GM19023 (cell line): ENCODE measurements around the gene TENT5C.

Experiments used
- ATAC-seq: cut with Tn5 transposase; IDR thresholded peaks from one replicate; pipeline ENCODE4 v1.9.1; 2021; ENCODE audit warnings: mild to moderate bottlenecking, moderate library complexity; ENCODE audit not compliant: unreplicated experiment

TENT5C gene

GRCh38 chr1:117572546-117572945 lies 33.3 kb upstream of the TENT5C start:
- ATAC-seq, result no peak

DNA sequence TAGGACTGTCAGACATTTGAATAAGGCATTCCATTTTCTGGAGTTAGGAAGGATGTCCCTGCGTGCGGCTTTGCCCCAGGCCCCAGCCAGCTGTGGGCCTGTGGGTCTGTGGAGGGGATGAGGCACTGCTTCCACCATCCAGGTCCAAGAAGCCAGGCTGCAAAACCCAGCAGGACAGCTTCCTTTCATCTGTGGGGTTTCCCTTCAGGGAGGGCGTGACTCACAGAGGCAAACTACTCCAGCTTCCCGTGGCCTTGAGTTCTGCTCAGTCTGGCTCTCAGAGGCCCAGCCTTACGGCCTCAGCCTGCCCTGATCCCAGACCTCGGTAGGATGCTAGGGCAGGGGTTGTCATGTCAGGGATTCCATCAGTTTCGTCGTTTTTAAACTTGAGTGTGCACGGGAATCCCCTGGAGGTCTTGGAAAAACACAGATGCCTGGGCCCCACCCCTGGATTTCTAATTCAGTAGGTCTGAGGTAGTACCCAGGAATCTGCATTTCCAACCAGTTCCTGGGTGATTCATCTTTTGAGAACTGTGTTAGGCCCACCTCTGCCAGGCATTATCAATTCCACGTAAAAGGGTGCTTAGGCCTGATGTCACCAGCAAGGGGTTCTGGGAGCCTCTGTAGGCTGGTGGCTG lies 32.3 kb upstream of the TENT5C start:
- no peak for ATAC-seq

GRCh38 chr1:117574161-117574835 lies 31.6 kb upstream of the TENT5C start:
- no peak for ATAC-seq

DNA sequence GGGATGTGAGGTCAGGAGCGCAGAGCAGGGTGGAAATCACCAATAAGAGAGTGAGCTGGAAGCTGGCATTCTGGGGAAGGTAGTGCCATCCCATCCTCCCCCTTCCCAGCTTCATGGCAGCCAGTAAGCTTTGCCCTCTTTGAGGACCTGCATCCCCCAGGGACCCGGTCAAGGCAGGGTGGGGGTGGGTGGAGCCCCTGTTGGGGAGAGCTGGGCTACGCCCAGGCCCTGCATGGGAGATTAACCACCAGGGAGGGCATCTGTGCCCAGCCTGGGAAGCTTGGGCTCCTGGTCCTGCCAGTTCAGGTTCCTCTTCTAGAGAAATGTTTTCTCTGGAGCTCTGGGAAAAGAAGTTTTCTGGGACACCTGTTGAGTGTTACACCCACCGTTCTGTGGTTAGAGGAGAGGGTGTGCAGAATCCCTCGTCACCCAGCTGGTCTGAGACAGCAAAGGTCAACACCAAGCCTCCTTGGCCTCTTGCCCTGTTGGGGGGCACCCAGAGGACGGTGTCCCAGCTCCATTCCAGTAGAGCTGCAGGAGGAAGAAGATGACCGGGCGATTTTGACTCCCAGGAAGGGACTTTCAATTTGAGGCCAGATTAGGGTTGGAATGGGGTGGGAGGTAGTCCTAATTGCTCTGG lies 30.1 kb upstream of the TENT5C start:
- no peak for ATAC-seq

DNA sequence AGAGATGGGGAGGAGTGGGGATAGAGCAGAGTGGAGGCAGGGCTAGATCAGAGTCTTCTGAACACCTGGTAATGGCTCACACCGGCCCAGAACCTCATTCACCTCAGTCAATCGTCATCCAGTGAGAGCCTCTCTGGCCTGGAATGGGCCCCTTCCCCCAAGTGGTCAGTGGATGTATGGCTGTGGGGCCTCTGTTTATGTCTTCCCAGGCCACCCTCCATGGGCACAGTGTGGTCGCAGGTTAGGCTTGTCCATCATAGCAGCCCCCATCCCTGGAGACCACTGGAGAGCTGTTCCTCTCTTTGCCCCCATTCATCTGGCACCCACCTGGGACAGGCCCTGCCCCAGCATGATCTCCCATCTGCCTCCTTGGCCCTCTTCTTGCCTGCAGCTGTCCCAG lies 29.6 kb upstream of the TENT5C start:
- ATAC-seq, result no peak

GRCh38 chr1:117577191-117577885 lies 28.5 kb upstream of the TENT5C start:
- ATAC-seq, result no peak

GRCh38 chr1:117578466-117578865 lies 27.4 kb upstream of the TENT5C start:
- ATAC-seq, result no peak

- ATAC-seq, result no peak
Measured at GRCh38 chr1:117579221-117579906, 26.5 kb upstream of the TENT5C start.

DNA sequence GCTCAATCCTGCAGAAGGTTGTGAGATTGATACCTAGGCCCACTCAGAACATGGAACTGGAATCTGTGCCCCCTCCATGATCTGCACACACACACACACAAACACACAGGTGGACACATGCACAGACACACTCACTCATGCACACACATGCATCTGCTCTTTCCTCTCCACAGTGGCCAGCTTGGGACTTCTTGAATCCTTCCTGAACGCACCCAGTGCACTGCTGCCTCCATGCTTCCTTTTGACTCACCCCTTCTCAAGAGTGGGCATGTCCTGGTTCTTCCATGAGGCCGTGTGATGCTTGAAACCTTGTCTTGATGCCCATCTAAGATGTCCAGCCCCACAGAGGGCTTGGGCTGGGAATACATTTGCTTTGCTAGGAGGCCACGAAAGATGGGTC lies 25.4 kb upstream of the TENT5C start:
- no peak for ATAC-seq

- ATAC-seq, result no peak
Measured at GRCh38 chr1:117580882-117581281, 25.0 kb upstream of the TENT5C start.

GRCh38 chr1:117581391-117581943 lies 24.4 kb upstream of the TENT5C start:
- ATAC-seq, result no peak

DNA sequence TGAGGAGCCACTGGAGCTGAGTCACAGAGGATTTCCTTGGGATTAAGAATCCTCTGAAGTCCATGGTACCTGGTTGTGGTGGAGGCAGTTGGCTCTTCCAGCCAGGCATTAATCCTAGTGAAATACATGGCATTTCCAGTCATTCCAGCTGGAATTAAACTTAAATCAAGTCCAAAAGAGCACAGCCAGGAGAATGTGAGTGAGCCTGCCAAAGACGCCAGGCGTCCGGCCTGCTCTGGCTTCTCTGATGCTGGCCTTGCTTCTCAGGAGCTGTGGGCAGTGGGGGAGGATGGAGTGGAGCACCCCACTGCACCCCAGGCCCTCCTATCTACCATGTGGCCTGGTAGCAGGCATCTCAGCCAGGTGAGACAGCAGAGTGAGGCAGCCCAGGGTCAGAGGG lies 23.4 kb upstream of the TENT5C start:
- no peak for ATAC-seq

- ATAC-seq, result no peak
Measured at GRCh38 chr1:117583247-117583646, 22.6 kb upstream of the TENT5C start.

DNA sequence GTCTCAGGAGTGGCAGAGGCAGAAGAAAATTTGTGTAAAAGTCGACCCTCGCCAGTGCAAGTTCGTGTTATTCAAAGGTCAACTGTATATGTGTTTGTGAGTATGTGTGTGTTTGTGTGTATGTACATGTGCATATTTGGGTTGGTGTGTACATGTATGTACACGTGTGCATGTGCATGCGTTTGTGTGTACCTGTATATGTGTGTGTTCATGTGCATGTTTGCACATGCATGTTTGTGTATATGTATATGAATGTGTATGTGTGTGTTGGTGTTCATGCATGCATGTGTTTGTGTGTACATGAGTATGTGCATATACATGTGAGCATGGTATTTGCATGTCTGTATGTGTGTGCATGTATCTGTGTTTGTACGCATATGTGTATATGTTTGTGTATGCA lies 21.7 kb upstream of the TENT5C start:
- ATAC-seq, result no peak

DNA sequence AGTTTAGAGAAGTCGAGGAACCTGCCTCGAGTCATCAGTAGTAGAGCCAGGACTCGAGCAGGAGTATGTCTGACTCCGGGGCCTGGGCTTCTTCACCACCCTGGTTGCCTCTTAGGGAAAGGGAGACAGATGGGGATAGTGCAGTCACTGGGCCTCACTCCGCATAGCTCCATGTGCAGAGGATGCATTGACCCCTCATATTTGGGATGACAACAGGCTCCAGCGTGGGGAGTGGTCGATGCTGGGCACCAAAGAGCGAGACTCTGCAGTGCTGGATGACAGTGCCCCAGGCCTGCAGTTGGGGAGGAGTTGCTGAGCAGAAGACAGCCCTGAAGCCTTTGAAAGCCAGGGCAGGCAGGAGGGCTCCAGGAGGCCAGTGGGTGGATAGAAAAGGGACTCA lies 20.8 kb upstream of the TENT5C start:
- no peak for ATAC-seq

DNA sequence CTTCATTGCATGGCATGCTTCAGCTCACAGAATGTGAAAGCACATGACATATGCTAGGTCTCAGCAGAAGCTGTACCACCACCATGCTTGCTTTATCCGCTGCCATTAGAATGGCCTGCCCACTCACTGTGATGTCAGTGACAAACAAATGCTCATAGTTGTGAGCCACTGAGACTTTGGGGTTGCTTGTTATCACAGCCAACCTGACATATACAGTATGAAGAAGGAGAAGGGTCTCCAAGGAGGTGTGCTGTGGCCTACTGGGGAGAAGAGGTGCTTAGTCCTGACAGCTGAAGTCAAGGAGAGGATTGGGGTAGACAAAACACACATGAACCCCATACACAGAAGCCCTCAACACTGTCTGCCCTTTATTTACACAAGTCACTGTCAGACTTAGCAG lies 19.5 kb upstream of the TENT5C start:
- no peak for ATAC-seq

GRCh38 chr1:117586747-117587498 lies 18.9 kb upstream of the TENT5C start:
- ATAC-seq, result no peak

- no peak for ATAC-seq
Measured at GRCh38 chr1:117587499-117588356, 18.1 kb upstream of the TENT5C start.

- no peak for ATAC-seq
Measured at GRCh38 chr1:117589544-117589943, 16.3 kb upstream of the TENT5C start.
